SK-N-SH treated with all-trans-retinoic acid at 6 μM for 48 hours (cell line): Measurements from ENCODE around the gene ARHGAP22.

Experiments used
- ATAC-seq: fragments of 200-7000 bp; cut with Tn5 transposase; 3 replicates; pipeline ENCODE4 v1.9.1; 2020; ENCODE audit warnings: mild to moderate bottlenecking, moderate library complexity
- ARNTL ChIP-seq: fragments of 450-650 bp; formaldehyde crosslinking; IDR thresholded peaks from 2 replicates; pipeline ENCODE4 v1.5.0; 2020; ENCODE audit warnings: low read depth, mild to moderate bottlenecking, moderate library complexity, borderline replicate concordance
- BACH2 ChIP-seq: fragments of 250-450 bp; sonication (Bioruptor Pico); IDR thresholded peaks from 2 replicates; pipeline ENCODE4 v1.9.0; 2021; ENCODE audit warnings: mild to moderate bottlenecking, borderline replicate concordance
- ESRRG ChIP-seq: fragments of 250-450 bp; sonication (Bioruptor Pico); IDR thresholded peaks from 2 replicates; pipeline ENCODE4 v1.6.1; 2021; ENCODE audit warnings: mild to moderate bottlenecking
- GLIS3 ChIP-seq: fragments of 250-450 bp; sonication (Bioruptor Pico); IDR thresholded peaks from 2 replicates; pipeline ENCODE4 v1.5.0; 2020; ENCODE audit warnings: mild to moderate bottlenecking, moderate library complexity
- ISL1 ChIP-seq: fragments of 250-450 bp; sonication (Bioruptor Pico); IDR thresholded peaks from 2 replicates; pipeline ENCODE4 v2.1.2; 2022; ENCODE audit warnings: mild to moderate bottlenecking, moderate library complexity
- RARB ChIP-seq: fragments of 250-450 bp; sonication (Bioruptor Pico); IDR thresholded peaks from 2 replicates; pipeline ENCODE4 v1.8.0; 2021; ENCODE audit warnings: mild to moderate bottlenecking, moderate library complexity
- TCF4 ChIP-seq: fragments of 250-450 bp; sonication (Bioruptor Pico); IDR thresholded peaks from 2 replicates; pipeline ENCODE4 v1.8.0; 2021; ENCODE audit warnings: mild to moderate bottlenecking, moderate library complexity, borderline replicate concordance
- TOX ChIP-seq: fragments of 250-450 bp; sonication (Bioruptor Pico); IDR thresholded peaks from 2 replicates; pipeline ENCODE4 v1.8.0; 2021; ENCODE audit warnings: mild to moderate bottlenecking, moderate library complexity, borderline replicate concordance
- ZC3H10 ChIP-seq: fragments of 250-450 bp; sonication (Bioruptor Pico); IDR thresholded peaks from 2 replicates; pipeline ENCODE4 v1.5.1; 2021; ENCODE audit warnings: mild to moderate bottlenecking, moderate library complexity
- ZFP3 ChIP-seq: fragments of 250-450 bp; sonication (Bioruptor Pico); IDR thresholded peaks from 2 replicates; pipeline ENCODE4 v1.5.0; 2020; ENCODE audit warnings: mild to moderate bottlenecking, moderate library complexity
- ZFP30 ChIP-seq: fragments of 450-650 bp; formaldehyde crosslinking; IDR thresholded peaks from 2 replicates; pipeline ENCODE4 v1.5.0; 2022; ENCODE audit warnings: mild to moderate bottlenecking, moderate library complexity
- ZNF70 ChIP-seq: fragments of 450-650 bp; formaldehyde crosslinking; IDR thresholded peaks from 2 replicates; pipeline ENCODE4 v1.5.0; 2020; ENCODE audit warnings: mild to moderate bottlenecking, moderate library complexity
- ZNF8 ChIP-seq: fragments of 450-650 bp; formaldehyde crosslinking; IDR thresholded peaks from 2 replicates; pipeline ENCODE4 v1.5.0; 2020; ENCODE audit warnings: mild to moderate bottlenecking, moderate library complexity
- TF ChIP-seq, protein P1 (sequence below): fragments of 250-450 bp; sonication (Bioruptor Pico); IDR thresholded peaks from 2 replicates; pipeline ENCODE4 v1.5.1; 2021; ENCODE audit warnings: mild to moderate bottlenecking, moderate library complexity
- TF ChIP-seq, protein P2 (sequence below): fragments of 250-450 bp; sonication (Bioruptor Pico); IDR thresholded peaks from 2 replicates; pipeline ENCODE4 v1.5.0; 2020; ENCODE audit warnings: mild to moderate bottlenecking, moderate library complexity
- TF ChIP-seq, protein P3 (sequence below): fragments of 250-450 bp; sonication (Bioruptor Pico); IDR thresholded peaks from 2 replicates; pipeline ENCODE4 v1.5.1; 2020; ENCODE audit warnings: low read depth, mild to moderate bottlenecking, moderate library complexity
- TF ChIP-seq, protein P4 (sequence below): fragments of 250-450 bp; sonication (Bioruptor Pico); IDR thresholded peaks from 2 replicates; pipeline ENCODE4 v1.8.0; 2021; ENCODE audit warnings: low read depth, mild to moderate bottlenecking, moderate library complexity, borderline replicate concordance
- TF ChIP-seq, protein P5 (sequence below): fragments of 250-450 bp; sonication (Bioruptor Pico); IDR thresholded peaks from 2 replicates; pipeline ENCODE4 v1.8.0; 2020; ENCODE audit warnings: mild to moderate bottlenecking, moderate library complexity, borderline replicate concordance

Gene ARHGAP22

DNA sequence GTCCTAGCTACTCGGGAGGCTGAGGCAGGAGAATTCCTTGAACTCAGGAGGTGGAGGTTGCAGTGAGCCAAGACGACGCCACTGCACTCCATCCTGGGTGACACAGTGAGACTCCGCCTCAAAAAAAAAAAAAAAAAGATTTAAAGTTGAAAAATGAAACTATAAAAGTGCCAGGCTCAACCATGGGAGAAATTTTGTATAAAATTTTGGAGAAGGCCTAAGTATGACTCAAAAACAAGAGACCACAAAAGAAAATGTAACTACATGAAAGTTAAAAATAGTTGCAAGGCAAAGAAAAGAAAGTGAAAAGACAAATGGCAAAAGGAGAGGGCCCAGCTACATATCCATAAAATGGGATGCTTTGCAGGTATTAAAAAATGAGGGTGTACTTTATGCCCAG is 104.1 kb downstream of the ARHGAP22 start:
- ATAC-seq: no peak
- no peak for TF ChIP-seq ESRRG (CRISPR knock-in tag)
- TF ChIP-seq, protein P1, sequence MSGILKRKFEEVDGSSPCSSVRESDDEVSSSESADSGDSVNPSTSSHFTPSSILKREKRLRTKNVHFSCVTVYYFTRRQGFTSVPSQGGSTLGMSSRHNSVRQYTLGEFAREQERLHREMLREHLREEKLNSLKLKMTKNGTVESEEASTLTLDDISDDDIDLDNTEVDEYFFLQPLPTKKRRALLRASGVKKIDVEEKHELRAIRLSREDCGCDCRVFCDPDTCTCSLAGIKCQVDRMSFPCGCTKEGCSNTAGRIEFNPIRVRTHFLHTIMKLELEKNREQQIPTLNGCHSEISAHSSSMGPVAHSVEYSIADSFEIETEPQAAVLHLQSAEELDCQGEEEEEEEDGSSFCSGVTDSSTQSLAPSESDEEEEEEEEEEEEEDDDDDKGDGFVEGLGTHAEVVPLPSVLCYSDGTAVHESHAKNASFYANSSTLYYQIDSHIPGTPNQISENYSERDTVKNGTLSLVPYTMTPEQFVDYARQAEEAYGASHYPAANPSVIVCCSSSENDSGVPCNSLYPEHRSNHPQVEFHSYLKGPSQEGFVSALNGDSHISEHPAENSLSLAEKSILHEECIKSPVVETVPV (CRISPR knock-in tag): no peak
- TF ChIP-seq, protein P2, sequence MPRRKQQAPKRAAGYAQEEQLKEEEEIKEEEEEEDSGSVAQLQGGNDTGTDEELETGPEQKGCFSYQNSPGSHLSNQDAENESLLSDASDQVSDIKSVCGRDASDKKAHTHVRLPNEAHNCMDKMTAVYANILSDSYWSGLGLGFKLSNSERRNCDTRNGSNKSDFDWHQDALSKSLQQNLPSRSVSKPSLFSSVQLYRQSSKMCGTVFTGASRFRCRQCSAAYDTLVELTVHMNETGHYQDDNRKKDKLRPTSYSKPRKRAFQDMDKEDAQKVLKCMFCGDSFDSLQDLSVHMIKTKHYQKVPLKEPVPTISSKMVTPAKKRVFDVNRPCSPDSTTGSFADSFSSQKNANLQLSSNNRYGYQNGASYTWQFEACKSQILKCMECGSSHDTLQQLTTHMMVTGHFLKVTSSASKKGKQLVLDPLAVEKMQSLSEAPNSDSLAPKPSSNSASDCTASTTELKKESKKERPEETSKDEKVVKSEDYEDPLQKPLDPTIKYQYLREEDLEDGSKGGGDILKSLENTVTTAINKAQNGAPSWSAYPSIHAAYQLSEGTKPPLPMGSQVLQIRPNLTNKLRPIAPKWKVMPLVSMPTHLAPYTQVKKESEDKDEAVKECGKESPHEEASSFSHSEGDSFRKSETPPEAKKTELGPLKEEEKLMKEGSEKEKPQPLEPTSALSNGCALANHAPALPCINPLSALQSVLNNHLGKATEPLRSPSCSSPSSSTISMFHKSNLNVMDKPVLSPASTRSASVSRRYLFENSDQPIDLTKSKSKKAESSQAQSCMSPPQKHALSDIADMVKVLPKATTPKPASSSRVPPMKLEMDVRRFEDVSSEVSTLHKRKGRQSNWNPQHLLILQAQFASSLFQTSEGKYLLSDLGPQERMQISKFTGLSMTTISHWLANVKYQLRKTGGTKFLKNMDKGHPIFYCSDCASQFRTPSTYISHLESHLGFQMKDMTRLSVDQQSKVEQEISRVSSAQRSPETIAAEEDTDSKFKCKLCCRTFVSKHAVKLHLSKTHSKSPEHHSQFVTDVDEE (CRISPR knock-in tag): no peak
- no peak for TF ChIP-seq ZNF70 (CRISPR knock-in tag)
- TF ChIP-seq, protein P3, sequence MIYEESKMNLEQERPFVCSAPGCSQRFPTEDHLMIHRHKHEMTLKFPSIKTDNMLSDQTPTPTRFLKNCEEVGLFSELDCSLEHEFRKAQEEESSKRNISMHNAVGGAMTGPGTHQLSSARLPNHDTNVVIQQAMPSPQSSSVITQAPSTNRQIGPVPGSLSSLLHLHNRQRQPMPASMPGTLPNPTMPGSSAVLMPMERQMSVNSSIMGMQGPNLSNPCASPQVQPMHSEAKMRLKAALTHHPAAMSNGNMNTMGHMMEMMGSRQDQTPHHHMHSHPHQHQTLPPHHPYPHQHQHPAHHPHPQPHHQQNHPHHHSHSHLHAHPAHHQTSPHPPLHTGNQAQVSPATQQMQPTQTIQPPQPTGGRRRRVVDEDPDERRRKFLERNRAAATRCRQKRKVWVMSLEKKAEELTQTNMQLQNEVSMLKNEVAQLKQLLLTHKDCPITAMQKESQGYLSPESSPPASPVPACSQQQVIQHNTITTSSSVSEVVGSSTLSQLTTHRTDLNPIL (CRISPR knock-in tag): no peak
- no peak for TF ChIP-seq GLIS3 (CRISPR knock-in tag)
- TF ChIP-seq RARB: no peak
- no peak for TF ChIP-seq TOX (CRISPR knock-in tag)

DNA sequence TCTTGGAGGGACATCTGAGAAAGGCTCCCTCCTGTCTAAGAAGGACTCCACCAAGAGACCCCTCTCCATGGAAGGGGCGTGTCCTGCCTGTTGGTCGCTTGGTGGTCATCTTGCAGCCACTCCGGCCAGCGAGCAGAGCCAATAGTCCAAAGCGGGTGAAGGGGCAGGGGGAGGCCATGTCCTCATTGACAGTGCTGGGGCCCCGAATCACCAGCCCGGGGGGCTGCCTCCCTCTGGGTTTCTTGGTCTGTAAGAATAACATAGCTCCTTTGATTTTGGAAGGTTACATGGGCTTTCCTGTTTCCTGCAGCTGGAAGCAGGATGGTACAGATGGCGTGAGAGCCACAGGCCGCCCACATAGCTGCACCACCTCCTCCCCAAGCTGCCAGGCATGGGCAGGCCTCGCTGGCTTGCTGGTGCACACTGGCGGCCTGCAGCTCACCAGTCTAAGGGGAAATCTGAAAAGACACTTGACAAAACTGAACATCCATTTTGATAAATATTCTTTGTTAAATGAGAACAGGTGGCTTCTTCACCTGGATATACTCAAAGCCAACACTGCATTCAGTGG is 105.8 kb downstream of the ARHGAP22 start:
- no peak for ATAC-seq
- TF ChIP-seq ZNF70 (CRISPR knock-in tag): no peak
- TF ChIP-seq ZFP30 (CRISPR knock-in tag): no peak
- no peak for TF ChIP-seq TCF4 (CRISPR knock-in tag)
- no peak for TF ChIP-seq ARNTL
- TF ChIP-seq ZNF8 (CRISPR knock-in tag): no peak
- no peak for TF ChIP-seq ZFP3 (CRISPR knock-in tag)
- no peak for TF ChIP-seq GLIS3 (CRISPR knock-in tag)
- no peak for TF ChIP-seq BACH2 (CRISPR knock-in tag)
- TF ChIP-seq TOX (CRISPR knock-in tag): no peak
- TF ChIP-seq, protein P3 (CRISPR knock-in tag): no peak

DNA sequence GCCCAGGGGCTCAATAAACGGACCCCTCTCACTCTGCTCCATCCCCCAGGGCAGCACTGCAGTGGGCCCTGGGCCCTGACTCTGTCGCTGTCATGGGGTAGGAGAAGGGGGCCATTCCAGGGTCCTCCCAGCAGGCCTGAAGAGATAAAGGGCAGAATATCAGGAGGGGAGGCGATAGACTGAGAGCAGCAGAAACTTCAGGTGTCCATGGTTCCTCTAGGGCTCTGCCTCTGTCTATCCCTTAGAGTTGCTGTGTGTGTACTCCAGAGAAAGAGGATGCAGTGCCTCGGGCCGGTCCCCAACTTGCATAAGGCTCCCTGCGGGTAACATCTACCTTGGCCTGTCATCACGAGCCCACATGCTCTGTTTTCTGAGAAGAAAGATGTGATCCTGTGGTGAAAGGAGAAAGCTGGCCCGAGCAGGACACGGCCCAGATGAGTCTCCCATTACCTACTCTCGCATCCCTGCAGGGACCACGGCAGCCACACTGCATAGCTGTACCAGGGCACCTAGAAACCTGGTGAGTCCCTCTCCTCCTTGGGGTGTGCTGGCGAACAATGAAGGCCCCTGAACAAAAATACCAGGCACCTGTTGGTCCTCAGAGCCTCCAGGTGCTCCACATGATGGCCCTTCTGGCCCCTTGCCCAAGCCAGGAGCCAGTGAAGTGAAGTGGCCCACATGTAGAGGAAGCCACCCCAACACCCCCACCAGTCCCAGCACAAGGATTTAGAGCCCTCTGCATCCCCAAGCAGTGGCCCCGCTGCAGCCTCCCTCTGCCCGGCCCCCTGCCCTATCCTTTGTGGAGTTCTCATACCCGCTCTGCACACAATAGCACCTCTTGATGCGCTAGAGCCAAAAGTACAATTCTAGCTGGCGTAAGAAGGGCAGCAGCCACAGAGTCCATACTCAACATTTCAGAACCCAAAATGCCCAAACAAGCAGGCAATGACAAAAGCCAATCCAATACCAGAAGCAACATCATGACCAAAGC is 106.8 kb downstream of the ARHGAP22 start:
- peak; percentile 17; the same call in 2 of the 3 replicates for ATAC-seq
- no peak for TF ChIP-seq TOX (CRISPR knock-in tag)
- TF ChIP-seq TCF4 (CRISPR knock-in tag): no peak
- TF ChIP-seq ISL1 (CRISPR knock-in tag): no peak
- no peak for TF ChIP-seq ESRRG (CRISPR knock-in tag)
- TF ChIP-seq, protein P4, sequence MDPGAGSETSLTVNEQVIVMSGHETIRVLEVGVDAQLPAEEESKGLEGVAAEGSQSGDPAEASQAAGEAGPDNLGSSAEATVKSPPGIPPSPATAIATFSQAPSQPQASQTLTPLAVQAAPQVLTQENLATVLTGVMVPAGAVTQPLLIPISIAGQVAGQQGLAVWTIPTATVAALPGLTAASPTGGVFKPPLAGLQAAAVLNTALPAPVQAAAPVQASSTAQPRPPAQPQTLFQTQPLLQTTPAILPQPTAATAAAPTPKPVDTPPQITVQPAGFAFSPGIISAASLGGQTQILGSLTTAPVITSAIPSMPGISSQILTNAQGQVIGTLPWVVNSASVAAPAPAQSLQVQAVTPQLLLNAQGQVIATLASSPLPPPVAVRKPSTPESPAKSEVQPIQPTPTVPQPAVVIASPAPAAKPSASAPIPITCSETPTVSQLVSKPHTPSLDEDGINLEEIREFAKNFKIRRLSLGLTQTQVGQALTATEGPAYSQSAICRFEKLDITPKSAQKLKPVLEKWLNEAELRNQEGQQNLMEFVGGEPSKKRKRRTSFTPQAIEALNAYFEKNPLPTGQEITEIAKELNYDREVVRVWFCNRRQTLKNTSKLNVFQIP (CRISPR knock-in tag): no peak
- no peak for TF ChIP-seq RARB
- TF ChIP-seq ZFP3 (CRISPR knock-in tag): no peak
- TF ChIP-seq GLIS3 (CRISPR knock-in tag): no peak
- no peak for TF ChIP-seq ZC3H10 (CRISPR knock-in tag)
- TF ChIP-seq, protein P2 (CRISPR knock-in tag): no peak
- TF ChIP-seq, protein P3 (CRISPR knock-in tag): no peak
- TF ChIP-seq, protein P5, sequence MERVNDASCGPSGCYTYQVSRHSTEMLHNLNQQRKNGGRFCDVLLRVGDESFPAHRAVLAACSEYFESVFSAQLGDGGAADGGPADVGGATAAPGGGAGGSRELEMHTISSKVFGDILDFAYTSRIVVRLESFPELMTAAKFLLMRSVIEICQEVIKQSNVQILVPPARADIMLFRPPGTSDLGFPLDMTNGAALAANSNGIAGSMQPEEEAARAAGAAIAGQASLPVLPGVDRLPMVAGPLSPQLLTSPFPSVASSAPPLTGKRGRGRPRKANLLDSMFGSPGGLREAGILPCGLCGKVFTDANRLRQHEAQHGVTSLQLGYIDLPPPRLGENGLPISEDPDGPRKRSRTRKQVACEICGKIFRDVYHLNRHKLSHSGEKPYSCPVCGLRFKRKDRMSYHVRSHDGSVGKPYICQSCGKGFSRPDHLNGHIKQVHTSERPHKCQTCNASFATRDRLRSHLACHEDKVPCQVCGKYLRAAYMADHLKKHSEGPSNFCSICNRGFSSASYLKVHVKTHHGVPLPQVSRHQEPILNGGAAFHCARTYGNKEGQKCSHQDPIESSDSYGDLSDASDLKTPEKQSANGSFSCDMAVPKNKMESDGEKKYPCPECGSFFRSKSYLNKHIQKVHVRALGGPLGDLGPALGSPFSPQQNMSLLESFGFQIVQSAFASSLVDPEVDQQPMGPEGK: no peak
- TF ChIP-seq, all 23 proteins: peak for 0
